Measurements from ENCODE around the gene ENDOV. TPM values are rescaled to one million over a fixed set of nuclear protein-coding genes. Genes with fewer than 3 reads are reported as not detected.

The ENDOV gene
- total RNA-seq, 2 donors from 2014 or later: 19.1 to 25.3 TPM

DNA sequence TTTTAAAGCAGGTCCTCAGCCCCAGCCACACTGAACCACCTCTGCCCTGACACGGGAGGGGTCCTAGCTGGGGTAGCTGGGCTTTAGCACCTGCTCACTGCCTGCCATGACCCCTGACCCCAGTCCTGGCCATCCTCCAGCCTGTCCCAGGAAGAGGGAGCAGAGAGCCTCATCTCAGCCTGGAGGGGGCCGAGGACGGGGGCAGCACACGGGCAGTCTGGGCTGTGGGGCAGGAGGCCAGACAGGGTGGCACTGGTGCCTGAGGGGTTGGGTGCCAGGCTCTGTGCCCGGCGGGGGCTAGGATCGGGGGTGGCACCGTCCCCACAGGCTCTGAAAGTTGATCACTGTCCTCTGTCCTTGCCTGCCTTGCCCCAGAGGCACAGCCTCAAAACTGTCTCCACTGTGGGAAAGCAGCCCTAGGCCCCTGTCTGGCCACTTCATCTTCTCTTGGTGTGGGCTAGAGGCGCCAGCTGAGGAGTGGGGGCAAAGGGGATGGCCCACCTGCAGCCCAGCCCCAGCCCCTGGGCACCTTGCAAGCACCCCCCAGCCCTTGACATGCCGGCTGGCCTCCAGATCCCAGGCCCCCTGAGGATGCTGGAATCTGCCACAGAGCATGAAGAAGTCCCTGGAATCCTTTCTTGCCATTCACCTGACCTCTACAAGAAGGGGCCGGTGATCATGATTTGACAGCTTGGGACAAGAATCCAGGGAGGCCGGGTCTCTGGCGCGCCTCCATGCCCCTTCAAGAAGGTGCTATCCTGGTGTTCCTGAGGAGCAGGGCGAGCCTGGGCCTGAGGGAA, 15.7 kb downstream of the ENDOV start:
- Histone ChIP-seq H3K9me3 (no peaks in the 10 kb centered on the region), H3K9ac (ENCODE audit: low read depth in 2 of 2, low read length in 2 of 2) (no peak overlapping the region), H3K4me1 (no peaks in the 10 kb centered on the region), H3K36me3 (no peaks in the 10 kb centered on the region), H3K27me3 (no peaks in the 10 kb centered on the region), H3K4me3 (no peak overlapping the region), H3K27ac (no peak overlapping the region)
- DNase-seq: no peak
- intact Hi-C loops (cut with DNase I): no loop called here
- TF ChIP-seq, protein P1, sequence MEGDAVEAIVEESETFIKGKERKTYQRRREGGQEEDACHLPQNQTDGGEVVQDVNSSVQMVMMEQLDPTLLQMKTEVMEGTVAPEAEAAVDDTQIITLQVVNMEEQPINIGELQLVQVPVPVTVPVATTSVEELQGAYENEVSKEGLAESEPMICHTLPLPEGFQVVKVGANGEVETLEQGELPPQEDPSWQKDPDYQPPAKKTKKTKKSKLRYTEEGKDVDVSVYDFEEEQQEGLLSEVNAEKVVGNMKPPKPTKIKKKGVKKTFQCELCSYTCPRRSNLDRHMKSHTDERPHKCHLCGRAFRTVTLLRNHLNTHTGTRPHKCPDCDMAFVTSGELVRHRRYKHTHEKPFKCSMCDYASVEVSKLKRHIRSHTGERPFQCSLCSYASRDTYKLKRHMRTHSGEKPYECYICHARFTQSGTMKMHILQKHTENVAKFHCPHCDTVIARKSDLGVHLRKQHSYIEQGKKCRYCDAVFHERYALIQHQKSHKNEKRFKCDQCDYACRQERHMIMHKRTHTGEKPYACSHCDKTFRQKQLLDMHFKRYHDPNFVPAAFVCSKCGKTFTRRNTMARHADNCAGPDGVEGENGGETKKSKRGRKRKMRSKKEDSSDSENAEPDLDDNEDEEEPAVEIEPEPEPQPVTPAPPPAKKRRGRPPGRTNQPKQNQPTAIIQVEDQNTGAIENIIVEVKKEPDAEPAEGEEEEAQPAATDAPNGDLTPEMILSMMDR (IDR thresholded peaks at IDR 0.05): no peak

DNA sequence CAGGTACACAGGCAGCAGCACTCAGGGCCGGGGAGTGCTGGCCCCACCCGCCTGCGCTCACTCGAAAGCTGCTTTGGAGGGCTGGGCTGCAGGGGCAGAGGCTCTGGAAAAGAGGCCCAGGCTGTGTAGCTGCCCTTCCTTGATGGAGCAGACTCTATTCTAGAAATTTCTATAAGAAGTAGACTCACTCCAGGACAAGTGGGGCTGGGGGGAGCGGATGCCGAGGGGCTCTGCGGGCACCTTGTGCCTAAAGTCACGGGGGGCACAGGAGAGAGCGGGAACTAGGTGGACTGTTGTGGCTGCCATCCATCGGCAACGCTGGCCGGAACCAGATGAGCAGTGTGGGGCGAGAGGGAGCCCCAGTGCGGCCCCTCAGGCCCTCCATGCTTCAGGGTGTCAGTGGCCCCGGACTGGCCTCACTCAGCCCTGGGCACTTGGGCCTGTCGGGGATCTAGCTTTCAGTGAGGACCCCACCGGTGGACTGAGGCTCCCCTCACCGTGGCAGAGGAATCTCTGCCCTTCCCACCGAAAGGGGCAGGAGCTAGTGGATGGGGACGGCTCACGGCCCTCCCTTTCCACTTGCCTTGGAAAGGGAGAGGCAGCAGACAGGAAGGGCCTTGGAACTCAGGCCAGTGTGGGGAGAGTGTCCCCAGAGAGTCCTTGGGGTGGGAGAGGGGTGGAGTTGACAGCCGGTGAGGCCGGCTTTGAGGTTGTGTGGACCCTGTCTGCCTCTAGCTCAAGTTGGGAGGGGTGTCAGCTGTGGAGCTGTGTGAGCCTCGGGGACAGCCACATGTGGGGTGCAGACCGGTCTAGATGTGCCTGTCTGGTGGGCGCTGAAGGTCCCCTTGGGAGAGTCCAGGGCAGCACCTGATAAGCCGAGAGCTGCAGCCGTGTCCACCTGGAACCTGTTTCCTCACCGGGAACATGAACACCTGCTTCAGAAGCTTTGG, 16.6 kb downstream of the ENDOV start:
- no peaks in the 10 kb centered on the region for H3K9me3 ChIP-seq
- H3K27me3 ChIP-seq: no peaks in the 10 kb centered on the region
- DNase-seq: no peak
- H3K4me3 ChIP-seq: no peak overlapping the region
- intact Hi-C loops (cut with DNase I): no loop called here
- H3K36me3 ChIP-seq: no peaks in the 10 kb centered on the region
- TF ChIP-seq, protein P1 (IDR thresholded peaks at IDR 0.05): no peak
- H3K9ac ChIP-seq (ENCODE audit: low read depth in 2 of 2, low read length in 2 of 2): no peak overlapping the region
- no peaks in the 10 kb centered on the region for H3K4me1 ChIP-seq
- H3K27ac ChIP-seq: no peak overlapping the region

DNA sequence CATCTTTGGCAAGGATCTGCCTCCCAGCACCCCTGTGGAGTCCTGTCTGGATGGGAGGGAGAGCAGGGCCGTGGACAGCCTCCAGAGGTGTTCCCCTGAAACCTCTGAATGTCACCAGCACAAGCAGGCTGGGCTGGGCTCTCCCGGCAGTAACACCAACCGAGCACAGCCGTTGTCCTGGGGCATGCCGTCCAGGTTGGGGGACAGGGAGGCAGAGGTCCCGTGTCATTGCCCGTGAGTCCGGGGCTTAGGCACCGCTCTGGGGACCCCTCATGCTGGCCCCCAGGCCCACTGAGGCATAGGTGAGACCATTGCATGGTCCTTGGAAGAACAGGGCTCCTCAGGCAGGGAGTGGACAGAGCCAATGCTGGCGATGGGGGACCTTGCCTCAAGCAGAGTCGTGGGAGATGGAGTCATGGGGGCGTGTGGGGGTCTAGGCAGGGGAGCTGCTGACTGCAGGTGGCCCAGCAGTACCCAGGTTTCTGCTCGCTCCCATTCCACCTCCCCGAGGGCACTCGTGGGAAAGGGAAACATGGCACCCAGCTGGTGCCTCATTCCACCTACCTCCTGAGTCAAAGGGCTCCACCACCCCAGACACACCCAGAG, 17.5 kb downstream of the ENDOV start:
- no peaks in the 10 kb centered on the region for H3K9me3 ChIP-seq
- no peak for DNase-seq
- no peak overlapping the region for H3K27ac ChIP-seq
- no peaks in the 10 kb centered on the region for H3K4me1 ChIP-seq
- no peaks in the 10 kb centered on the region for H3K36me3 ChIP-seq
- TF ChIP-seq, protein P1 (IDR thresholded peaks at IDR 0.05): no peak
- H3K4me3 ChIP-seq: no peak overlapping the region
- intact Hi-C loops (cut with DNase I): no loop called here
- H3K27me3 ChIP-seq: no peaks in the 10 kb centered on the region
- H3K9ac ChIP-seq (ENCODE audit: low read depth in 2 of 2, low read length in 2 of 2): no peak overlapping the region

DNA sequence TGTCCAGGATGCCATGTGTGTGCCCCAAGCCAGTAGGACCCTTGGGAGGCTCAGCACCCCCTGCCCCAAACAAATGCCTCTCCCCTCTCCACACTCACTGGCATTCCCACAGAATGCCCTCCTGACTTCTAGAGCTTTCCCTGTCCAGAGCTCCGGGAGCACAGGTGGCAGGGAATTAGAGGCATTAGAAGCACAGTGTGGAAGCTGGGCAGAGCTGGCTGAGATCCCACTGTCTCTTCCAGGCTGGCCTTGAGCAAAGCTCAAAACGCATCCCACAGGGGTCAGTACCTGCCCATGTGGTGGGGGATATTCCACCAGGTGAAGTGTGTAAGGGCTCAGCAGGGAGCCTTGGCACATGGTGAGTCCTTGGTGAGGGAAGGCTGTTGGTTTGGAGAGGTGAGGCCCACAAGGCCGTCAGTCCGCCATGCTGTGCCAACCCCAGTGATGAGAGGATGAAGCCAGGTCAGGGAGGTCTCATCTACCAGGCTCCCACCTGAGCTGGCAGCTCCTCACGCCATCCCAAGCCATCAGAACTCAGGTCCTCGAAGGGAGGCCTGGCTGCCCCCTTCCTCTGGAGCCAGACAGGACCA, 18.1 kb downstream of the ENDOV start:
- no peaks in the 10 kb centered on the region for H3K4me1 ChIP-seq
- H3K27ac ChIP-seq: no peak overlapping the region
- no peaks in the 10 kb centered on the region for H3K36me3 ChIP-seq
- no peaks in the 10 kb centered on the region for H3K27me3 ChIP-seq
- no peak overlapping the region for H3K4me3 ChIP-seq
- no peak overlapping the region for H3K9ac ChIP-seq (ENCODE audit: low read depth in 2 of 2, low read length in 2 of 2)
- DNase-seq: no peak
- TF ChIP-seq, protein P1 (IDR thresholded peaks at IDR 0.05): no peak
- H3K9me3 ChIP-seq: no peaks in the 10 kb centered on the region
- intact Hi-C loops (cut with DNase I): no loop called here

Data from colonic mucosa (tissue), 4 donors.